Muscle layer of colon (tissue), 2 donors: ENCODE data around the gene JAK1.

ENCODE experiments used
- H3K27ac ChIP-seq: one replicate; pipeline ENCODE4 v1.7.0; 2013; ENCODE audit warnings: low read depth, mild to moderate bottlenecking, low read length, moderate library complexity
- H3K27me3 ChIP-seq, 2 donors: one replicate each; pipeline ENCODE4 v1.7.0; 2013; ENCODE audit warnings: low read length in 2 of 2, mild to moderate bottlenecking in 2 of 2; ENCODE audit not compliant: insufficient read depth in 2 of 2, control insufficient read depth in 1 of 2
- H3K36me3 ChIP-seq: one replicate; pipeline ENCODE4 v1.7.0; 2013; ENCODE audit warnings: mild to moderate bottlenecking, low read length; ENCODE audit not compliant: insufficient read depth
- H3K4me1 ChIP-seq: one replicate; pipeline ENCODE4 v1.7.0; 2013; ENCODE audit warnings: mild to moderate bottlenecking, low read length; ENCODE audit not compliant: insufficient read depth
- H3K4me3 ChIP-seq, 2 donors: one replicate each; pipeline ENCODE4 v1.7.0; 2013; ENCODE audit warnings: low read length in 2 of 2, low read depth in 1 of 2, mild to moderate bottlenecking in 1 of 2, moderate library complexity in 1 of 2
- H3K9ac ChIP-seq: one replicate; pipeline ENCODE4 v1.7.0; 2013; ENCODE audit warnings: low read length
- H3K9me3 ChIP-seq: one replicate; pipeline ENCODE4 v1.7.0; 2013; ENCODE audit warnings: mild to moderate bottlenecking, low read length
- donor health status: abdominal sarcoma.
- donor health status: Adenocarcinoma of cecum.

JAK1 gene

GRCh38 chr1:64996541-64997257 lies 30.4 kb upstream of the JAK1 start:
- Histone ChIP-seq H3K27me3 (no peaks in the 10 kb centered on the region), H3K4me1 (peaks cover 4% of the 10 kb centered on the region), H3K9ac (no peak overlapping the region), H3K9me3 (no peaks in the 10 kb centered on the region), H3K27ac (no peak overlapping the region), H3K36me3 (no peaks in the 10 kb centered on the region), H3K4me3 (no peak overlapping the region)

DNA sequence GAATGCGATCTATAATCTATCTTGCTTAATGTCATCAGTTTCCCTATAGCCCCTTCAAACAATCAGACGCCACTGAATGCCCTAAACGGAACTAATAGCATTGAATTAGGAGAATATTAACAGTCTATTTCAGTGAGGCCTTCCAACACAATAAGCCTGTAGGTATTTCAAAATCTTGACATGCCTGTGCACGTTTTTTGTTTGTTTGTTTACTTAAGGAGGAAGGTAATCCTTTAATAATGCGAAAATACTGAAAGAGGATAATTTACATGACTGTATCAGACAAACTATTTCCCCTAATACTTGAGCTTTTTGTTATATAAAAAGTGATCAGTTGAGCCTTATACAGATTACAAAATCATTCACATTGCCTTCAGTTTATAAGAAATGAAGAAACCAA lies 29.0 kb upstream of the JAK1 start:
- Histone ChIP-seq H3K4me1 (no peaks in the 10 kb centered on the region), H3K36me3 (no peaks in the 10 kb centered on the region), H3K9me3 (no peaks in the 10 kb centered on the region), H3K9ac (no peak overlapping the region), H3K4me3 (no peak overlapping the region), H3K27ac (no peak overlapping the region), H3K27me3 (no peaks in the 10 kb centered on the region)

GRCh38 chr1:64986903-64987871 lies 20.8 kb upstream of the JAK1 start:
- Histone ChIP-seq H3K4me3 (no peak overlapping the region), H3K9ac (no peak overlapping the region), H3K4me1 (peaks cover 4% of the 10 kb centered on the region), H3K36me3 (peaks cover 18% of the 10 kb centered on the region), H3K9me3 (no peaks in the 10 kb centered on the region), H3K27ac (no peak overlapping the region), H3K27me3 (no peaks in the 10 kb centered on the region)

DNA sequence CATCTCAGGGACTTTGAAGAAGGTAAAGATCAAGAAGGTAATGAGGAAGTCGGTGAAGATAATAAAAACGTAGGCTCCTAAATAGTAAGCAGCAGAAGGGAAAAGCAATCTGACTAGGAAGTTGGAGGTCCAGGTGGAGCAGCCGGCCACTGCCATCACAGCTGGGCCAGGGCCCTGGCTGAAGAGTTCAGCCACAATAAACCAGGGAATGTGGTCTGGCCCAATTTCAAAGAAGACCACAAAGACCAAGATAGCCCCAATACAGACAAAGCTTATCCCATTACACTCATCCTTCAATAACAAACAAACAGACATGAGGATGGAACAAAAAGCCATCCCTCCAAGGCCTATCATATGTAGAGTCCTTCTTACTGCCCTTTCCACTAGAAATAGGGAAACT lies 18.4 kb upstream of the JAK1 start:
- no peak overlapping the region for H3K9ac ChIP-seq
- no peaks in the 10 kb centered on the region for H3K9me3 ChIP-seq
- H3K36me3 ChIP-seq, result peaks cover 17% of the 10 kb centered on the region
- no peak overlapping the region for H3K27ac ChIP-seq
- H3K4me1 ChIP-seq, result peaks cover 4% of the 10 kb centered on the region
- no peak overlapping the region for H3K4me3 ChIP-seq
- no peaks in the 10 kb centered on the region for H3K27me3 ChIP-seq

GRCh38 chr1:64984106-64984505 lies 17.8 kb upstream of the JAK1 start:
- Histone ChIP-seq H3K9ac (no peak overlapping the region), H3K4me3 (no peak overlapping the region), H3K4me1 (peaks cover 4% of the 10 kb centered on the region), H3K27me3 (no peaks in the 10 kb centered on the region), H3K36me3 (peaks cover 12% of the 10 kb centered on the region), H3K27ac (no peak overlapping the region), H3K9me3 (no peaks in the 10 kb centered on the region)

- Histone ChIP-seq H3K36me3 (peaks cover 12% of the 10 kb centered on the region), H3K27ac (no peak overlapping the region), H3K4me3 (no peak overlapping the region), H3K9ac (no peak overlapping the region), H3K9me3 (no peaks in the 10 kb centered on the region), H3K4me1 (peaks cover 4% of the 10 kb centered on the region), H3K27me3 (no peaks in the 10 kb centered on the region)
These were observed 16.8 kb upstream of the JAK1 start for GRCh38 chr1:64983110-64983509.

DNA sequence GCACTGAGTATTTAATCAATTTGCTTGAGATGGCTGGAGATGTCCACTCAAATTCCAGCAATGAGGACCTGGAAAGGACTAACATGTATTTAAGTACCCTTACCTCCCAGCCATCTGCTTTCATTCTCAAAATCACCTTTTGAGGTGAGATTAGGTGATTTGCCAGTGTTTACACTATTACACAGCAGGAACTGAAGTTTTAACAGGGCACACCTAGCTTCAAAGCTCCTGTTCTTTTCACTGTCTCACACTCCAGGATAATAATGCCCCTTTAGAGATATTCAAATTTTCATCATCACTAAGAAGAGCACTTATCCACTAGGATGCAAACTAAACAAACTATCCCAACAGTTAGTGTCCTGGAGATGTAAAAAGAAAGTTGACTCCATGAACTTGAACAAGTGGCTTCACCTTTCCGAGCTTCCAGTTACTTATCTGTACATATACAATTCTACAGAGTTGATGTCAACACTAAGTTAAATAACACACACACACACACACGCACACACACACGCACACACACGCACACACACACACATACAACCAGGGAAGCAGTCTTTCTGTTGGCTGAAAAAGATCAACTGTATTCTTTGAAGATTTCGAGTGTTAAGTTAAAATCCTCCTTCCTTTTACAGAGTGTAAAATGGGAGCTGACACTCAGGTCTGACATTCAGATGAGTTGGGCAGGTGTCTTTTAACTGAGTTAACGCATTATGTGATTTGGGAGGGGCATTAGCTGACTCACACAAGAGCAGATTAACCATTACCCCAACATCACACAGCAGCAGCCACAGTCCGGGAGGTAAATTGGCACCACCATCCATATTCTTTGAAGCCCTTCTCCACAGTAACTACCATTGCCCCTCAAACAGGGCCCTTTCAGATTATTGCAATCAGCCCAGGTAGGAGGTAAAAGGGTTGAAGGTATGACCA lies 15.5 kb upstream of the JAK1 start:
- H3K9me3 ChIP-seq, result no peaks in the 10 kb centered on the region
- peaks cover 7% of the 10 kb centered on the region for H3K36me3 ChIP-seq
- no peak overlapping the region for H3K27ac ChIP-seq
- no peak overlapping the region for H3K4me3 ChIP-seq
- H3K4me1 ChIP-seq, result peaks cover 4% of the 10 kb centered on the region
- H3K9ac ChIP-seq, result no peak overlapping the region
- no peaks in the 10 kb centered on the region for H3K27me3 ChIP-seq

DNA sequence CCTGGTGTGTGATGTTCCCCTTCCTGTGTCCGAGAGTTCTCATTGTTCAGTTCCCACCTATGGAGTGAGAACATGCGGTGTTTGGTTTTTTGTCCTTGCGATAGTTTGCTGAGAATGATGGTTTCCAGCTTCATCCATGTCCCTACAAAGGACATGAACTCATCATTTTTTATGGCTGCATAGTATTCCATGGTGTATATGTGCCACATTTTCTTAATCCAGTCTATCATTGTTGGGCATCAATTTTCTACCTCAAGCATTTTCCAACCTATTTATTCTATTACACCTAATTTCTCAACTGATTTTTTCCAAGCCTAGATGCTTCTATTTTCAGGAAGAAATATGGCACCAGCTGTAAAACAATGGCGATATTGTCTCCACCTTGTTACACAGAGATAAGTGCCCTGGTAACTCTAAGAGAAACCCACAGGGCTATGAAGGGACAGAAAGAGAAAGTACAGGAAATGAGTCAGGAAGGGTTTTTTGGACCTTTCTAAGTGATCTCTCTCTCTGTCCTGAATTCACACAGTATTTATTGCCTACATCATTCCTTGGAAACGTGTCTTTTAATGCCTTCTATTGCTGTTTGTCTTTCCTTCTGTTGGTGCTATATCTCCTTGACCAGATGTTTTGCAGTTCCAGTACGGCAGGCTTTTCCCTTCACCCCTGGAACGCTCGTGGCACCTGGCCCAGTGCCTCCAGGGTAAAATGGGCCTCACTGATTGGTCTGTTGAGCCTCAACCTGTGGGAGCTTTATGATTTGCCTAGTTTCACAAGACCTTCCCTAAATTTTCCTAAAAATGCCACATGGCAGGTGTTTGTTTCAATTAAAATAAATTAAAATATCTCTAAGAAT lies 14.6 kb upstream of the JAK1 start:
- Histone ChIP-seq H3K9me3 (no peaks in the 10 kb centered on the region), H3K9ac (no peak overlapping the region), H3K4me1 (peaks cover 4% of the 10 kb centered on the region), H3K4me3 (no peak overlapping the region), H3K27ac (no peak overlapping the region), H3K27me3 (no peaks in the 10 kb centered on the region), H3K36me3 (peaks cover 6% of the 10 kb centered on the region)

GRCh38 chr1:64979358-64979757 lies 13.0 kb upstream of the JAK1 start:
- no peaks in the 10 kb centered on the region for H3K9me3 ChIP-seq

GRCh38 chr1:64976361-64976760 lies 10.0 kb upstream of the JAK1 start:
- Histone ChIP-seq H3K36me3 (no peaks in the 10 kb centered on the region), H3K27ac (no peak overlapping the region), H3K4me1 (no peaks in the 10 kb centered on the region), H3K9ac (no peak overlapping the region), H3K27me3 (no peaks in the 10 kb centered on the region), H3K4me3 (no peak overlapping the region), H3K9me3 (no peaks in the 10 kb centered on the region)

More at GRCh38 chr1:64979358-64979757, 13.0 kb upstream of the JAK1 start:
- Histone ChIP-seq H3K36me3 (no peaks in the 10 kb centered on the region), H3K4me1 (peaks cover 4% of the 10 kb centered on the region), H3K27me3 (no peaks in the 10 kb centered on the region), H3K4me3 (no peak overlapping the region), H3K27ac (no peak overlapping the region), H3K9ac (no peak overlapping the region)
